Hepatocyte (in vitro differentiated cells): ENCODE data around the gene PIGU. TPM values are rescaled to one million over a fixed set of nuclear protein-coding genes. Genes with fewer than 3 reads are reported as not detected.

ENCODE experiments used
- DNase-seq: peaks from one replicate; pipeline ENCODE4 v3.0.0-alpha.2; 2016; ENCODE audit warnings: low spot score
- H2AFZ ChIP-seq: fragments of 200-600 bp; sonication (generic); 2 replicates; pipeline ENCODE4 v1.6.0; 2016; ENCODE audit warnings: antibody characterized with exemption, mild to moderate bottlenecking
- H3K27ac ChIP-seq: fragments of 200-600 bp; sonication (generic); 2 replicates; pipeline ENCODE4 v1.5.1; 2016; ENCODE audit warnings: mild to moderate bottlenecking
- H3K27me3 ChIP-seq: fragments of 200-600 bp; sonication (generic); 2 replicates; pipeline ENCODE4 v1.6.1; 2016
- H3K36me3 ChIP-seq: fragments of 200-600 bp; sonication (generic); replicated peaks from 2 replicates; pipeline ENCODE4 v1.5.1; 2016; ENCODE audit warnings: low read depth; ENCODE audit not compliant: insufficient read depth
- H3K4me1 ChIP-seq: fragments of 200-600 bp; sonication (generic); 2 replicates; pipeline ENCODE4 v1.5.1; 2016; ENCODE audit warnings: mild to moderate bottlenecking, moderate library complexity; ENCODE audit not compliant: insufficient read depth
- H3K4me2 ChIP-seq: fragments of 200-600 bp; sonication (generic); 2 replicates; pipeline ENCODE4 v1.6.0; 2016
- H3K4me3 ChIP-seq: fragments of 200-600 bp; sonication (generic); 2 replicates; pipeline ENCODE4 v1.5.1; 2016; ENCODE audit warnings: mild to moderate bottlenecking
- H3K79me2 ChIP-seq: fragments of 200-600 bp; sonication (generic); 2 replicates; pipeline ENCODE4 v1.6.0; 2017; ENCODE audit warnings: mild to moderate bottlenecking
- H3K9me2 ChIP-seq: fragments of 200-600 bp; sonication (generic); replicated peaks from 2 replicates; pipeline ENCODE4 v1.6.0; 2017; ENCODE audit warnings: mild to moderate bottlenecking; ENCODE audit not compliant: insufficient read depth
- H3K9me3 ChIP-seq: fragments of 200-600 bp; sonication (generic); 2 replicates; pipeline ENCODE4 v1.5.1; 2016; ENCODE audit warnings: low read depth, mild to moderate bottlenecking
- H4K20me1 ChIP-seq: fragments of 200-600 bp; sonication (generic); 2 replicates; pipeline ENCODE4 v1.6.0; 2016; ENCODE audit warnings: mild to moderate bottlenecking; ENCODE audit not compliant: insufficient read depth, poor library complexity, severe bottlenecking
- CTCF ChIP-seq: fragments of 200-600 bp; sonication (generic); IDR thresholded peaks from 2 replicates; pipeline ENCODE4 v1.5.1; 2016; ENCODE audit warnings: antibody characterized with exemption, mild to moderate bottlenecking; ENCODE audit not compliant: poor library complexity
- EZH2 ChIP-seq: fragments of 200-600 bp; sonication (generic); IDR thresholded peaks from 2 replicates; pipeline ENCODE4 v1.6.1; 2016; ENCODE audit warnings: antibody characterized with exemption, mild to moderate bottlenecking, borderline replicate concordance
- EZH2phosphoT487 ChIP-seq: fragments of 200-600 bp; sonication (generic); IDR thresholded peaks from one replicate; pipeline ENCODE4 v1.6.1; 2018; ENCODE audit warnings: antibody characterized with exemption, mild to moderate bottlenecking, low read depth, moderate library complexity; ENCODE audit not compliant: unreplicated experiment, severe bottlenecking
- WGBS: methylation state at CpG from one replicate; pipeline ENCODE4 v1.1.6; 2016; ENCODE audit warnings: low lambda C conversion rate; ENCODE audit errors: missing lambda C conversion rate; 5-methylcytosine and 5-hydroxymethylcytosine counted together
- polyA plus RNA-seq: library from polyadenylated mRNA; unstranded; fragments of >200 nt; fragmentation: Nextera tagmentation; extraction: Ambion mirVana; gene quantifications from 2 replicates; pipeline ENCODE4 v1.2.1, GENCODE V29; 2016
- total RNA-seq: library from RNA; depleted of rRNA; stranded (reverse); fragments of >200 nt; gene quantifications from 2 replicates; pipeline ENCODE4 v1.2.3, GENCODE V29; 2014

PIGU gene
- total and polyA plus RNA-seq, 2 experiments from 2014 or later: 19.3 to 31.5 TPM

GRCh38 chr20:34578025-34578424 is 98.9 kb downstream of the PIGU start:
- 85% methylated on average over 2 of the region's 2 CpGs for WGBS
- H3K4me3 ChIP-seq: no peak overlapping the region
- no peak overlapping the region for H3K4me2 ChIP-seq
- no peaks in the 10 kb centered on the region for H3K27me3 ChIP-seq
- no peaks in the 10 kb centered on the region for H3K36me3 ChIP-seq
- H4K20me1 ChIP-seq: no peaks in the 10 kb centered on the region
- no peaks in the 10 kb centered on the region for H3K9me2 ChIP-seq
- H3K4me1 ChIP-seq: peaks cover 4% of the 10 kb centered on the region
- H3K9me3 ChIP-seq: no peaks in the 10 kb centered on the region
- no peak overlapping the region for H2AFZ ChIP-seq
- H3K27ac ChIP-seq: no peak overlapping the region
- DNase-seq: no peak
- H3K79me2 ChIP-seq: no peaks in the 10 kb centered on the region
- TF ChIP-seq EZH2 (no peak), EZH2phosphoT487 (no peak), CTCF (no peak)

GRCh38 chr20:34577061-34577460 is 99.8 kb downstream of the PIGU start:
- H4K20me1 ChIP-seq: no peaks in the 10 kb centered on the region
- no peak overlapping the region for H2AFZ ChIP-seq
- H3K4me3 ChIP-seq: no peak overlapping the region
- H3K27ac ChIP-seq: no peak overlapping the region
- H3K36me3 ChIP-seq: no peaks in the 10 kb centered on the region
- H3K4me1 ChIP-seq: peaks cover 4% of the 10 kb centered on the region
- H3K27me3 ChIP-seq: no peaks in the 10 kb centered on the region
- H3K4me2 ChIP-seq: no peak overlapping the region
- WGBS: 97% methylated on average over 4 of the region's 4 CpGs
- DNase-seq: no peak
- no peaks in the 10 kb centered on the region for H3K79me2 ChIP-seq
- H3K9me3 ChIP-seq: no peaks in the 10 kb centered on the region
- no peaks in the 10 kb centered on the region for H3K9me2 ChIP-seq
- no peak for TF ChIP-seq EZH2
- no peak for TF ChIP-seq CTCF
- no peak for TF ChIP-seq EZH2phosphoT487

DNA sequence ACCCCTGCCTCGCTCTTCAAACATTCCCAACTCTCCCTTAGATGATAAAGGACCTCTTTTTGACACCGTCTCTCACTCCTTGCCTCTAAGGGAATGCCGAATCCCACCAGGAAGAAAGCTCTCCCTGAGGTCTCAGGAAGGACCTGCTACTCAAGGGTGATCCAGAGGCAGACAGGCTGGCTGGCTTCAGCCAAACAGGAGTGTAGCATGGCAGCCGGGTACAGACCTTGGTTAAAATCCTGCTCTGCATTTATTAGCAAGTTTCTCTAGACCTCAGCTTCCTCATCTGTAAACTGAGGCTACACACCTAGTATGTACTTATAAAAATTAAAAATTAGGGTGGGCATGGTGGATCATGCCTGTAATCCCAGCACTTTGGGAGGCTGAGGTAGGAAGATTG is 101.1 kb downstream of the PIGU start:
- DNase-seq: no peak
- Histone ChIP-seq H2AFZ (no peak overlapping the region), H3K4me2 (no peak overlapping the region), H3K27ac (no peak overlapping the region), H3K27me3 (no peaks in the 10 kb centered on the region), H3K79me2 (no peaks in the 10 kb centered on the region), H3K4me3 (no peak overlapping the region), H3K36me3 (no peaks in the 10 kb centered on the region), H3K9me2 (no peaks in the 10 kb centered on the region), H3K9me3 (no peaks in the 10 kb centered on the region), H4K20me1 (no peaks in the 10 kb centered on the region), H3K4me1 (no peaks in the 10 kb centered on the region)
- WGBS: 97% methylated on average over 4 of the region's 4 CpGs
- TF ChIP-seq EZH2 (no peak), EZH2phosphoT487 (no peak), CTCF (no peak)

DNA sequence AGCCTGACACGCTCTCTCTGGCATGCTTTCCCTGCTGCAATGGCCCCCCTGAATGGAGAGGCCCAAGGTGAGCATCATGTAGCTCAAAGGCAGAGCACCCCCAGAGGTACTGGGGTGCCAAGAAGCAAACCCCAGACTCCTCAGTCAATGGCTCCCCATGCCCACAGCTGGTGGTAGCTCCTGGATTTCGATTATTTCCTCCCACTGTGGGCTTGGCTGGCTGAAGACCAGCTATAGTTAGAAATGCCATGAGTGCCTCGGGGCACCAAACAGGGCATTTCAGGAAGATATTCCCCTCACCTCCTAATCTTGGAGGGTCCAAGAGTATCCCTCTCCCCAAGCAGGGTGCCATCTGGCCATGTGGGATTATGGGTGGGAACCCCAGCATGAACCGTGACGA is 101.6 kb downstream of the PIGU start:
- TF ChIP-seq EZH2phosphoT487 (no peak), EZH2 (no peak), CTCF (no peak)
- H3K27me3 ChIP-seq: no peaks in the 10 kb centered on the region
- H3K9me3 ChIP-seq: no peaks in the 10 kb centered on the region
- H3K27ac ChIP-seq: no peak overlapping the region
- no peak for DNase-seq
- no peak overlapping the region for H2AFZ ChIP-seq
- no peaks in the 10 kb centered on the region for H3K4me1 ChIP-seq
- no peaks in the 10 kb centered on the region for H3K79me2 ChIP-seq
- no peak overlapping the region for H3K4me2 ChIP-seq
- H3K9me2 ChIP-seq: no peaks in the 10 kb centered on the region
- no peaks in the 10 kb centered on the region for H4K20me1 ChIP-seq
- WGBS: 93% methylated on average over 5 of the region's 5 CpGs
- H3K4me3 ChIP-seq: no peak overlapping the region
- H3K36me3 ChIP-seq: no peaks in the 10 kb centered on the region
